OCI-LY3 (cell line): ENCODE measurements around the gene HRCT1.

Experiments
- H2AFZ ChIP-seq: fragments of 200-600, 300-600 bp; shearing (Covaris generic); 2 replicates; pipeline ENCODE4 v1.6.0; 2014; ENCODE audit warnings: antibody characterized with exemption, low read depth, low read length
- H3K27ac ChIP-seq: fragments of 200-600, 300-600 bp; sonication (generic); 2 replicates; pipeline ENCODE4 v1.5.1; 2014; ENCODE audit warnings: mild to moderate bottlenecking, low read length, moderate library complexity, mixed read lengths
- H3K27me3 ChIP-seq: fragments of 200-600, 300-600 bp; sonication (generic); 2 replicates; pipeline ENCODE4 v1.6.1; 2014; ENCODE audit warnings: low read depth, low read length, mixed read lengths
- H3K36me3 ChIP-seq: fragments of 200-600, 300-600 bp; sonication (generic); replicated peaks from 2 replicates; pipeline ENCODE3; 2014; ENCODE audit warnings: low read depth, low read length, mixed read lengths
- H3K4me1 ChIP-seq: fragments of 300-600, 200-600 bp; sonication (generic); 2 replicates; pipeline ENCODE4 v1.6.1; 2014; ENCODE audit warnings: low read length, mixed read lengths
- H3K4me2 ChIP-seq: fragments of 200-600, 300-600 bp; sonication (generic); 2 replicates; pipeline ENCODE4 v1.6.1; 2014; ENCODE audit warnings: low read length, mixed read lengths
- H3K4me3 ChIP-seq: fragments of 300-600, 200-600 bp; sonication (generic); 2 replicates; pipeline ENCODE4 v1.5.1; 2014; ENCODE audit warnings: antibody characterized with exemption, mild to moderate bottlenecking, low read length, moderate library complexity
- H3K79me2 ChIP-seq: fragments of 300-600, 200-600 bp; shearing (Covaris generic); 2 replicates; pipeline ENCODE4 v1.6.1; 2014; ENCODE audit warnings: mild to moderate bottlenecking, low read length, mixed read lengths
- H3K9ac ChIP-seq: fragments of 300-600, 200-600 bp; shearing (Covaris generic); 2 replicates; pipeline ENCODE4 v1.6.0; 2014; ENCODE audit warnings: mild to moderate bottlenecking, low read length, moderate library complexity
- H3K9me3 ChIP-seq: fragments of 200-600, 300-600 bp; shearing (Covaris generic); 2 replicates; pipeline ENCODE4 v1.6.1; 2014; ENCODE audit warnings: low read length, mixed read lengths; ENCODE audit not compliant: insufficient read depth
- H4K20me1 ChIP-seq: fragments of 200-600, 300-600 bp; sonication (generic); 2 replicates; pipeline ENCODE4 v1.6.1; 2016; ENCODE audit warnings: low read length, mixed read lengths; ENCODE audit not compliant: insufficient read depth
- CTCF ChIP-seq: fragments of 200-600, 300-600 bp; sonication (generic); IDR thresholded peaks from 2 replicates; pipeline ENCODE4 v1.5.1; 2014; ENCODE audit warnings: antibody characterized with exemption, low read length, low read depth
- EZH2phosphoT487 ChIP-seq: fragments of 200-600 bp; shearing (Covaris generic); IDR thresholded peaks from 2 replicates; pipeline ENCODE4 v1.6.1; 2018; ENCODE audit warnings: antibody characterized with exemption, mixed run types, low read depth

HRCT1 gene

DNA sequence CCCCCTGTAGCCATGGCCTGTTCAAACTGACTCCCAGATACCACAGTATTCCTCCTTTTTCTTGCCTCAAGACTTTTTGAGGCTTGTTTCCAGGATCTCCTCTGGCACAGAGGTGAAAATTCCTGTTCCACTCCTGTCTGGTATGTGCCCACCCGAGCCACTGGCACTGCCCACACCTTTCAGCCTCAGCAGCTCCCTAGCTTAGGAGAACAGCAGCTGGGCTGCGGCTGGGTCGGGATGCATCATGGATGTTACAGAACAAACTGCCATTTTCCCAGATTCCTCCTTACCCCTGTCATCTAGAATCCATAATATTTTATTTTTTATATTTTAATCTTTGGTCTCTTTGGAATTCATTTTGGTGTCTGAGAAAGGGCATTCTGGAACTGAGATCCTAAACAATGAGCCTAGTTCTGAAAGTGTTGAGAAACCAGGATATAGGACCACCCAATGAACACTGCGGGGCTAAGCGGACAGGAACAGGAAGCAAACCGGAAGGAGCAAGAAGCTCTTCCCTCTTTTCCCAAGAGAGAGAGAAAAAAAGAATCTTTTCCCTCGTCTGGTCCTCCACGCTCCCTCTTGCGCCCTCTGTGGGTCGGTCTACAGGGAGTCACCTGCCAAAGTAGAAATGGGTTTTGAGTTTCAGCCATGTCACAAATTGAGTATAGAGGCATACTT is 39.5 kb downstream of the HRCT1 start:
- H3K9me3 ChIP-seq, result no peaks in the 10 kb centered on the region
- peak overlapping the region; percentile 87 for H2AFZ ChIP-seq
- no peaks in the 10 kb centered on the region for H3K4me1 ChIP-seq
- peak overlapping the region; percentile 59 for H3K4me2 ChIP-seq
- H3K79me2 ChIP-seq, result no peaks in the 10 kb centered on the region
- H3K4me3 ChIP-seq, result peak overlapping the region; percentile 26
- H3K9ac ChIP-seq, result no peak overlapping the region
- no peaks in the 10 kb centered on the region for H4K20me1 ChIP-seq
- H3K27me3 ChIP-seq, result peaks cover 6% of the 10 kb centered on the region; the same call in 1 of the 2 replicates
- no peaks in the 10 kb centered on the region for H3K36me3 ChIP-seq
- TF ChIP-seq EZH2phosphoT487 (no peak), CTCF (peak; percentile 91)
- no peak overlapping the region for H3K27ac ChIP-seq

DNA sequence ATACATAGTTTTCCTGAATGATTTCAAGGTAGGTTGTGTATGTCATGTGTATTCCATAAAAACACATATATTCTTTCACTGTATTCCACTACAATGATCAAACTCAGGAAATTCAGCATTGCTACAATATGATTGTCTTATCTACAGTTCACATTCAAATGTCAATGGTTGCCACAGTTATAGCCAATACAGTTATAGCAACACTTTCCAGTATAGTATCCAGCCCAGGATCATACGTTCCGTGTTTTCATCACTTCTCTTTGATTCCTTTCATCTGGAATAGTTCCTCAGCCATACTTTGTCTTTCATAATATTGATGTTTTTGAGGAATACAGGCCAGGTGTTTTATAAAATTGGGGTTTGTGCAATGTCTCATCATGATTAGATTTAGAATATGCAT is 42.4 kb downstream of the HRCT1 start:
- H3K36me3 ChIP-seq, result no peaks in the 10 kb centered on the region
- no peak overlapping the region for H3K9ac ChIP-seq
- H4K20me1 ChIP-seq, result no peaks in the 10 kb centered on the region
- no peaks in the 10 kb centered on the region for H3K79me2 ChIP-seq
- H3K27me3 ChIP-seq, result peaks cover 15% of the 10 kb centered on the region
- H2AFZ ChIP-seq, result no peak overlapping the region
- H3K9me3 ChIP-seq, result no peaks in the 10 kb centered on the region
- H3K27ac ChIP-seq, result no peak overlapping the region
- no peaks in the 10 kb centered on the region for H3K4me1 ChIP-seq
- H3K4me2 ChIP-seq, result no peak overlapping the region
- no peak overlapping the region for H3K4me3 ChIP-seq
- TF ChIP-seq CTCF (no peak), EZH2phosphoT487 (no peak)

DNA sequence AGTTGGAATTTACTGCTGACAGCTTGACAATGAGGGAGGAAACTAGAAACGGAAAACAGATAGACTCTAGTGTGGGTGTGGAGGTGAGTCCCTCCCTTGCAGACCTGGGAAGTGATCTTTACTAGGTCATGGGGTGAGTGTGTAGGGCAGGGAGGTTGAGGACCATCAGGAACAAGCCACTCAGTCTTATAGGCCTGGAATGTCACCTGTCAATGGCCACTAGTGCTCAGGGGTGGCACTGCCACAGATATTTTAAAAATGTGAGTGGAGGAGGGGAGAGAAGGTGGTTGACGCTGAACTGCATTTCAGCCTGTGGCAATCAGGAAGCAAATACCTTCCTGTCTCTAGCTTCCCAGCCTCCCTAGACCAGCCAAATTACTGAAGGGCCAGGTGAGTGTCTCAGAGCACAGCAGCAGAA is 42.9 kb downstream of the HRCT1 start:
- Histone ChIP-seq H2AFZ (no peak overlapping the region), H4K20me1 (no peaks in the 10 kb centered on the region), H3K9me3 (no peaks in the 10 kb centered on the region), H3K79me2 (no peaks in the 10 kb centered on the region), H3K27ac (no peak overlapping the region), H3K4me3 (no peak overlapping the region), H3K27me3 (peaks cover 20% of the 10 kb centered on the region), H3K9ac (no peak overlapping the region), H3K4me1 (no peaks in the 10 kb centered on the region), H3K36me3 (no peaks in the 10 kb centered on the region), H3K4me2 (no peak overlapping the region)
- TF ChIP-seq EZH2phosphoT487 (no peak), CTCF (no peak)

- no peaks in the 10 kb centered on the region for H3K79me2 ChIP-seq
- H3K9me3 ChIP-seq, result no peaks in the 10 kb centered on the region
- H3K4me2 ChIP-seq, result no peak overlapping the region
- H3K27ac ChIP-seq, result no peak overlapping the region
- H3K27me3 ChIP-seq, result peaks cover 30% of the 10 kb centered on the region
- no peak overlapping the region for H3K9ac ChIP-seq
- H4K20me1 ChIP-seq, result no peaks in the 10 kb centered on the region
- no peak overlapping the region for H3K4me3 ChIP-seq
- no peak overlapping the region for H2AFZ ChIP-seq
- TF ChIP-seq EZH2phosphoT487 (no peak), CTCF (no peak)
- H3K36me3 ChIP-seq, result no peaks in the 10 kb centered on the region
- no peaks in the 10 kb centered on the region for H3K4me1 ChIP-seq
These were observed 45.7 kb downstream of the HRCT1 start for GRCh38 chr9:35951736-35952135.
